ENCODE results near the gene FAM135A. TPM values are rescaled to one million over a fixed set of nuclear protein-coding genes. Genes with fewer than 3 reads are reported as not detected.
"Not testable (repeated sequence)": the region's sequence is repeated elsewhere in the genome, so short reads cannot be mapped to it uniquely, and the experiment has no call there.

Gene FAM135A
- polyA plus RNA-seq, 1 experiment, result 2.9 TPM

- H3K4me3 ChIP-seq (ENCODE audit: low read depth, low read length), result no peak overlapping the region
- DNase-seq (ENCODE audit: low read depth), result no peak
- ChIA-PET CTCF (no interaction called here), POLR2A (no interaction called here)
- no peak for TF ChIP-seq CTCF (IDR thresholded peaks at IDR 0.05; ENCODE audit: insufficient read depth, low read depth, low read length)
- no peaks in the 10 kb centered on the region for H3K36me3 ChIP-seq (ENCODE audit: control insufficient read depth, insufficient read depth, low read length)
- no peaks in the 10 kb centered on the region for H3K27me3 ChIP-seq (ENCODE audit: control insufficient read depth, insufficient read depth, low read length)
Measured at GRCh38 chr6:70494833-70495232, 81.5 kb downstream of the FAM135A start.

DNA sequence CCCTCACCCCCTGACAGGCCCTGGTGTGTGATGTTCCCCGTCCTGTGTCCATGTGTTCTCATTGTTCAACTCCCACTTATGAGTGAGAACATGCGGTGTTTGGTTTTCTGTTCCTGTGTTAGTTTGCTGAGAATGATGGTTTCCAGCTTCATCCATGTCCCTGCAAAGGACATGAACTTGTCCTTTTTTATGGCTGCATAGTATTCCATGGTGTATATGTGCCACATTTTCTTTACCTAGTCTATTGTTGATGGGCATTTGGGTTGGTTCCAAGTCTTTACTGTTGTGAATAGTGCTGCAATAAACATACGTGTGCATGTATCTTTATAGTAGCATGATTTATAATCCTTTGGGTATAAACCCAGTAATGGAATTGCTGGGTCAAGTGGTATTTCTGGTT lies 82.5 kb downstream of the FAM135A start:
- POLR2A ChIA-PET; CTCF ChIA-PET; DNase-seq (ENCODE audit: low read depth); H3K36me3 ChIP-seq (ENCODE audit: control insufficient read depth, insufficient read depth, low read length); H3K27me3 ChIP-seq (ENCODE audit: control insufficient read depth, insufficient read depth, low read length); H3K4me3 ChIP-seq (ENCODE audit: low read depth, low read length): not testable (repeated sequence)

- no peaks in the 10 kb centered on the region for H3K27me3 ChIP-seq (ENCODE audit: control insufficient read depth, insufficient read depth, low read length)
- no peaks in the 10 kb centered on the region for H3K36me3 ChIP-seq (ENCODE audit: control insufficient read depth, insufficient read depth, low read length)
- no peak for TF ChIP-seq CTCF (IDR thresholded peaks at IDR 0.05; ENCODE audit: insufficient read depth, low read depth, low read length)
- no peak overlapping the region for H3K4me3 ChIP-seq (ENCODE audit: low read depth, low read length)
- DNase-seq (ENCODE audit: low read depth), result no peak
- ChIA-PET POLR2A (no interaction called here), CTCF (no interaction called here)
Measured at GRCh38 chr6:70502484-70502883, 89.2 kb downstream of the FAM135A start.

GRCh38 chr6:70503813-70504465 lies 90.6 kb downstream of the FAM135A start:
- H3K4me3 ChIP-seq (ENCODE audit: low read depth, low read length), result no peak overlapping the region
- no peak for DNase-seq (ENCODE audit: low read depth)
- H3K36me3 ChIP-seq (ENCODE audit: control insufficient read depth, insufficient read depth, low read length), result no peaks in the 10 kb centered on the region
- ChIA-PET POLR2A (no interaction called here), CTCF (interaction anchor here (1.0 kb wide), 1 partner anchor 24 kb away, joined by 3 read pairs; no protein-coding TSS in a partner anchor)
- H3K27me3 ChIP-seq (ENCODE audit: control insufficient read depth, insufficient read depth, low read length), result no peaks in the 10 kb centered on the region
- TF ChIP-seq CTCF (IDR thresholded peaks at IDR 0.05; ENCODE audit: insufficient read depth, low read depth, low read length), result no peak

DNA sequence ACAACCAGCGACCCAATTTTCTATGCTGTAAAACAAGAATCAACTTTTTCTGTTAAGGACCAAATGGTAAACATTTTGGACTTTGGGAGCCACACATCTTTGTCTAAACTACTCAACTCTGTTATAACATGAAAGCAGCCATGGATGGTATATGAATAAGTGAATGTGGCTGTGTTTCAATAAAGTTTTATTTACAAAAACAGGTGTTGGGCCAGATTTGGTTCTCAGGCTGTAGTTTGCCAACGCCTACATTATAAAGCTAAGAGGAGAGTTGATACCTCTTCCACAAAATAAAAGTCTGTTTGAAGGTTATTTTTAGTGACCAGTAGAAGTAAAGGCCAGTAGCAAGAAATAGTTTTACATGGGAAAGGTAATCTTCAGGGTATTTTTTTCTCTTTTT lies 93.0 kb downstream of the FAM135A start:
- POLR2A ChIA-PET, result no interaction called here
- CTCF ChIA-PET, result interaction anchor here (0.8 kb wide), 1 partner anchor 14 kb away, joined by 4 read pairs; no protein-coding TSS in a partner anchor
- Histone ChIP-seq H3K27me3 (ENCODE audit: control insufficient read depth, insufficient read depth, low read length) (no peaks in the 10 kb centered on the region), H3K36me3 (ENCODE audit: control insufficient read depth, insufficient read depth, low read length) (no peaks in the 10 kb centered on the region), H3K4me3 (ENCODE audit: low read depth, low read length) (no peak overlapping the region)
- no peak for TF ChIP-seq CTCF (IDR thresholded peaks at IDR 0.05; ENCODE audit: insufficient read depth, low read depth, low read length)
- DNase-seq (ENCODE audit: low read depth), result no peak

GRCh38 chr6:70507161-70507560 lies 93.9 kb downstream of the FAM135A start:
- ChIA-PET POLR2A (no interaction called here), CTCF (interaction anchor here (0.8 to 1.3 kb wide), 2 partner anchors 13 to 139 kb away, joined by 3 to 4 read pairs; no protein-coding TSS in a partner anchor)
- no peaks in the 10 kb centered on the region for H3K36me3 ChIP-seq (ENCODE audit: control insufficient read depth, insufficient read depth, low read length)
- no peaks in the 10 kb centered on the region for H3K27me3 ChIP-seq (ENCODE audit: control insufficient read depth, insufficient read depth, low read length)
- TF ChIP-seq CTCF (IDR thresholded peaks at IDR 0.05; ENCODE audit: insufficient read depth, low read depth, low read length), result no peak
- DNase-seq (ENCODE audit: low read depth), result no peak
- no peak overlapping the region for H3K4me3 ChIP-seq (ENCODE audit: low read depth, low read length)
